Vagina (tissue), 2 donors: ENCODE measurements around the gene TRIM31. TPM values are rescaled to one million over a fixed set of nuclear protein-coding genes. Genes with fewer than 3 reads are reported as not detected.

Experiments
- DNase-seq, 2 donors: peaks; one replicate each; pipeline ENCODE4 v3.0.0-alpha.2; 2017; ENCODE audit errors: extremely low spot score in 2 of 2
- H3K27ac ChIP-seq: fragments of 200-600 bp; sonication (generic); one replicate; pipeline ENCODE4 v1.5.1; 2019
- H3K27me3 ChIP-seq: fragments of 200-600 bp; sonication (generic); one replicate; pipeline ENCODE4 v1.5.1; 2019
- H3K36me3 ChIP-seq, 2 donors: fragments of 200-600 bp; sonication (generic); one replicate each; pipeline ENCODE4 v1.5.1; 2017 to 2019
- H3K4me1 ChIP-seq: fragments of 200-600 bp; sonication (generic); one replicate; pipeline ENCODE4 v1.5.1; 2019
- H3K4me3 ChIP-seq, 2 donors: fragments of 200-600 bp; sonication (generic); 1 replicate in 1 of 2; 2 replicates in 1 of 2; pipeline ENCODE4 v1.5.1; 2016 to 2019
- H3K9me3 ChIP-seq: fragments of 200-600 bp; sonication (generic); one replicate; pipeline ENCODE4 v1.5.1; 2019
- POLR2A ChIP-seq, 2 donors: fragments of 450-650 bp; IDR thresholded peaks; one replicate each; pipeline ENCODE4 v1.6.1; 2017; ENCODE audit warnings: antibody characterized with exemption in 2 of 2, mild to moderate bottlenecking in 2 of 2, moderate library complexity in 2 of 2
- POLR2AphosphoS5 ChIP-seq, 2 donors: sonication (generic); formaldehyde crosslinking; IDR thresholded peaks; one replicate each; pipeline ENCODE4 v1.9.0; 2017; ENCODE audit warnings: antibody characterized with exemption in 2 of 2, mild to moderate bottlenecking in 2 of 2, low read depth in 1 of 2; ENCODE audit not compliant: insufficient read depth in 1 of 2
- intact Hi-C: fragments of 100-400 bp; cut with DNase I; formaldehyde crosslinking; loops from one replicate; pipeline ENCODE4 v1.15.1; 2023
- total RNA-seq: library from RNA; depleted of rRNA; stranded (reverse); fragments of >200 nt; gene quantifications from one replicate; pipeline ENCODE4 v1.2.3, GENCODE V29; 2016
- TF ChIP-seq, protein P1 (sequence below), 3 experiments: fragments of 450-650 bp in 2 of 3; fragments of 200-600 bp in 1 of 3; sonication (generic) in 1 of 3; IDR thresholded peaks; one replicate each; pipeline ENCODE4 v1.5.1; 2017 to 2019; ENCODE audit warnings: antibody characterized with exemption in 3 of 3, mild to moderate bottlenecking in 2 of 3, moderate library complexity in 2 of 3

The TRIM31 gene
- total RNA-seq, 1 donor from 2014 or later = not detected

DNA sequence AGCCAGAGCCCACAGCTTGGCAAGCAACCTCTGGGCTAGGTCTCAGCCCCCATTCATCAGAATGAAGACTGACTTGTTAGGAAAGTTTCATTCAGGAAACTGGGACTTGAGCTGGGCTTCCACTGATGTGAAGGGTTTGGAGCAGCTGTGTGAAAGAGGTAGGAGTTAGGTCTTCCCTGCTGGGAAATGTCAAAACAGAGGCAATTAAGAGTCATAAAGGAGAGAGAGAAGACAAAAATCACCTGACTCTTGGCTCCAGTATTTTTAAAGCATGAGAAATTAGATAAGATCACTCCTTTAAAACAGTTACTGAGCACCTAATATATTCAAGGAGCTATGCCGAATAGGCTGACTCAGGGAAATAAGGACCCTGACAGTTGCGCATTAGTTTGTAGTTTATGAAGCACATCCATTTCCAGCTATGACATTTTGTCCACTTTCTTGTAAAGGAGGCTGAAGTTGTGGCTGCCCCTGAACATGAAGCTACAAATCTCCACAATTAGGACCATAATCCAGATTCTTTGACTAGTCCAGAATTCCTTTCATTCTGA, 19.1 kb upstream of the TRIM31 start:
- intact Hi-C loops = no loop called here
- TF ChIP-seq, protein P1, sequence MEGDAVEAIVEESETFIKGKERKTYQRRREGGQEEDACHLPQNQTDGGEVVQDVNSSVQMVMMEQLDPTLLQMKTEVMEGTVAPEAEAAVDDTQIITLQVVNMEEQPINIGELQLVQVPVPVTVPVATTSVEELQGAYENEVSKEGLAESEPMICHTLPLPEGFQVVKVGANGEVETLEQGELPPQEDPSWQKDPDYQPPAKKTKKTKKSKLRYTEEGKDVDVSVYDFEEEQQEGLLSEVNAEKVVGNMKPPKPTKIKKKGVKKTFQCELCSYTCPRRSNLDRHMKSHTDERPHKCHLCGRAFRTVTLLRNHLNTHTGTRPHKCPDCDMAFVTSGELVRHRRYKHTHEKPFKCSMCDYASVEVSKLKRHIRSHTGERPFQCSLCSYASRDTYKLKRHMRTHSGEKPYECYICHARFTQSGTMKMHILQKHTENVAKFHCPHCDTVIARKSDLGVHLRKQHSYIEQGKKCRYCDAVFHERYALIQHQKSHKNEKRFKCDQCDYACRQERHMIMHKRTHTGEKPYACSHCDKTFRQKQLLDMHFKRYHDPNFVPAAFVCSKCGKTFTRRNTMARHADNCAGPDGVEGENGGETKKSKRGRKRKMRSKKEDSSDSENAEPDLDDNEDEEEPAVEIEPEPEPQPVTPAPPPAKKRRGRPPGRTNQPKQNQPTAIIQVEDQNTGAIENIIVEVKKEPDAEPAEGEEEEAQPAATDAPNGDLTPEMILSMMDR (IDR thresholded peaks at IDR 0.05) = no peak
- TF ChIP-seq POLR2AphosphoS5 (IDR thresholded peaks at IDR 0.05; ENCODE audit: insufficient read depth in 1 of 2, low read depth in 1 of 2) (no peak), POLR2A (IDR thresholded peaks at IDR 0.05) (no peak)

DNA sequence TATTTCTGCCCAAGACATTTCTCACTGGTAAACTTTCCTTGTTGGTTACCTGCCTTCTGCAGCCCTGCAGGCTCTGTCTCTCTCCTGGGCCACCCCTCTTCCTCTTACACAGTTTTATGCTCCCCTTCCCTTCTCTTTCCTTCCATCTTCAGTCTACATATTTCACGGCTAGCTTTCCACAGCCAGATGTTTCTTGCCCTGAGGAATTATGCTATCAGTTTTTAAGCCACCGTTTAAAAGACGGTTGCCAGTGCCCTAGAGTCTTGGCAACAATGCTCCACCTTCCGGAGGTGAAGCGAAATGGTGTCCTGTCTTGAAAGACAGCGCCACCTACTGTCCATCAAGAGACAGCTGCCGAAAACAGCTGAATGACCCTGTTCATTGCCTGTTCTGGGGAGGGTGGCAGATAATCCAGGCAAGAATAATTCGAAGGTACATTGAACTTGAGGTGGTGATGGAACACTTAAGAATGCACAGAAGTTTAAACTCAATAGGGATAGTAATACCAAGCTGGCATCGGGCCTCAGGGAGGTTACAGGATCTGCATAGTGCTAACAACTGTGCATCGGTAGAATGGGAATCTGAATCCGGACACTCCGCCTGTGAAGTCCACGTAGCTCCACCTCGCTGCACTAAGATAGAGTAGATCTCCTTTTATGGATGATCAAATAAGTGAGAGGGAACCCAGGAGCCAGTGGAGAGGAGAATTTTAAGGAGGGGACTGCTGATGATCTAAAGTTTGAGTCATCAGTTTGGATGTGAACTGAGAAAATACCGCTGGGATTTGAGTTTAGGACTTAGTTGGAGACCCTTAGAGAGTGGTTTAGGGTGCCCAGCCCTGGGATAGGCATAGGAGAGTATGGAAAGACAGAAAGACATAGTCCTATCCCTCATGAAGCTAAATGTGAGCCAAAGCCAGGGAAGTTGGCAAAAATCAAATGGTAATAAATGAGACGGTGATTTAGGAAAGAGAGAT, 18.3 kb upstream of the TRIM31 start:
- TF ChIP-seq, protein P1 (IDR thresholded peaks at IDR 0.05) = peak; percentile 77 to 90 (median 82)
- TF ChIP-seq POLR2A (IDR thresholded peaks at IDR 0.05) (no peak), POLR2AphosphoS5 (IDR thresholded peaks at IDR 0.05; ENCODE audit: insufficient read depth in 1 of 2, low read depth in 1 of 2) (peak in 1 of 2 donors; percentile 74)
- Histone ChIP-seq H3K4me3 (no peak overlapping the region), H3K27me3 (peaks cover 5% of the 10 kb centered on the region), H3K4me1 (peaks cover 12% of the 10 kb centered on the region), H3K9me3 (no peaks in the 10 kb centered on the region), H3K27ac (no peak overlapping the region), H3K36me3 (no peaks in the 10 kb centered on the region)
- no peak for DNase-seq
- intact Hi-C loops = no loop called here

More for the DNA sequence above, 19.1 kb upstream of the TRIM31 start:
- peaks cover 5% of the 10 kb centered on the region for H3K27me3 ChIP-seq
- DNase-seq = no peak
- H3K9me3 ChIP-seq = no peaks in the 10 kb centered on the region
- no peak overlapping the region for H3K4me3 ChIP-seq
- no peaks in the 10 kb centered on the region for H3K36me3 ChIP-seq
- H3K4me1 ChIP-seq = peaks cover 11% of the 10 kb centered on the region
- H3K27ac ChIP-seq = no peak overlapping the region

DNA sequence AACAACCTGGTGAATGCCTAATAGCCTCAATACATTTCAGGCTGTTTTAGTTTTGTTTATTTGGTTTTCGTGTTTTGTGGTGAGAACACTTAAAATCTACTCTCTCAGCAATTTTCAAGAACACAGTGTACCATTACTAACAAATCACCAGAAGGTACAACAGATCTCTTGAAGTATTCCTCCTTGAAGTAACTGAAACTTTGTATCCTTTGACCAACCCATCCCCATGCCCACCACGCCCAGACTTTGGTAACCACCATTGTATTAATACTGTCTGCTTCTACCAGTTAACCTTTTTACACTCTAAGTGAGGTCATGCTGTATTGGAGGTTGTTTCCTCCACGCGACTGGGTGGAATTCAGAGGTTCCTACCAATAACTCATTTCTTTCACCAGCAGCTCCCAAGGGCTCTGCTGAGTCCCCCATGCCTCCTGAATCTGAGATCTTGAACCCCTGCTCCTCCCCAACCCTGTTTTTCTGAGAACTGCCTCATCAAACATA, 17.3 kb upstream of the TRIM31 start:
- intact Hi-C loops = no loop called here
- no peak for DNase-seq
- TF ChIP-seq, protein P1 (IDR thresholded peaks at IDR 0.05) = no peak
- TF ChIP-seq POLR2A (IDR thresholded peaks at IDR 0.05) (no peak), POLR2AphosphoS5 (IDR thresholded peaks at IDR 0.05; ENCODE audit: insufficient read depth in 1 of 2, low read depth in 1 of 2) (no peak)
- Histone ChIP-seq H3K4me1 (peaks cover 12% of the 10 kb centered on the region), H3K9me3 (no peaks in the 10 kb centered on the region), H3K27me3 (peaks cover 5% of the 10 kb centered on the region), H3K36me3 (no peaks in the 10 kb centered on the region), H3K4me3 (no peak overlapping the region), H3K27ac (no peak overlapping the region)

DNA sequence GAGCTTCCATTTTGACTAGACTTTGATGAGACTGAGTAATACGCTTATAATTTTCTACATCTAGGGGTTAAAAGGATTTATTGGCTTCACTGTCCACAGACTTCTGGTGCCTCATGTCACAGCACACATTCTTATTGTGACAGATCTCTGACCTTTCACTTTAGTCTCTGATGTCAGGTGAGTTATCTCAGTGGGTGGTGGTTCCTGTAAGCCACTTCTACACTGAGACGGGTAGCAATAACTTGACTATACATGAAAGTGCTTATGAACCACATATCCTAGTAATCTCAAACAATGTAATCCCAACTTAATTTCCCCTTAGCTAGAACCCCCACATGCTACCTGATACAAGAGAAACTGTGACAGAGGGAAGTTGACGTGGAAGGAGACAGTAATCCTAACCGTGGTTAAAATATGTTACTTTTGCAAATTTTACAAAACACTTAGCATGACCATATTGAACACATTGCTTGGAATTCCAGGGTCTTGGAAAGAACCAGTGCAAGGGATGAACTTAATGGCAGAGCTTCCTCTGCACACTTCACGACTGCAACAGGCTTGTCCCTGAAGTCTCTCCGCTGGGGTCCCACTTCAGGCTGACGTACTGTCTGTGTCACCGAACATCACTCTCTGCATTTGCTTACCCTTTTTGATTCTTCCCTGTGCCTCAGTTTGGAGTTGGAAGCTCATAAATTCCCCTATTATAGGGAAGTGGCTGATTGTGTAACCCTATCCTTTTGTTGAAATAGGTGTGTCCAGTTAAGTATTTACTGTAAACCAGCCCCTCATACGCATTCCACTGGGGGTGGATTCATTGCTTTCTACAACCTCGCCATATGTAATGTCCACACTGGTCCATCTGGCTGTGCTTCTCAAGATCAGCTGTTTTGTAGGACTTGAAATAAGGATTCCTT, 16.6 kb upstream of the TRIM31 start:
- intact Hi-C loops = no loop called here
- Histone ChIP-seq H3K27ac (no peak overlapping the region), H3K4me1 (peaks cover 12% of the 10 kb centered on the region), H3K36me3 (no peaks in the 10 kb centered on the region), H3K27me3 (peaks cover 5% of the 10 kb centered on the region), H3K9me3 (no peaks in the 10 kb centered on the region), H3K4me3 (no peak overlapping the region)
- TF ChIP-seq POLR2A (IDR thresholded peaks at IDR 0.05) (no peak), POLR2AphosphoS5 (IDR thresholded peaks at IDR 0.05; ENCODE audit: insufficient read depth in 1 of 2, low read depth in 1 of 2) (no peak)
- TF ChIP-seq, protein P1 (IDR thresholded peaks at IDR 0.05) = no peak
- no peak for DNase-seq
